Karpas-422 (cell line): ENCODE measurements around the gene ANO4. TPM values are rescaled to one million over a fixed set of nuclear protein-coding genes. Genes with fewer than 3 reads are reported as not detected.

Source experiments
- DNase-seq: peaks from one replicate; pipeline ENCODE4 v3.0.0-alpha.2; 2015
- H2AFZ ChIP-seq: fragments of 200-600 bp; sonication (generic); 2 replicates; pipeline ENCODE4 v1.6.1; 2014; ENCODE audit warnings: antibody characterized with exemption, low read length, mixed read lengths
- H3K27ac ChIP-seq: fragments of 200-600 bp; sonication (generic); 2 replicates; pipeline ENCODE4 v1.5.1; 2014; ENCODE audit warnings: mild to moderate bottlenecking, low read length, moderate library complexity
- H3K27me3 ChIP-seq: fragments of 200-600 bp; sonication (generic); 2 replicates; pipeline ENCODE4 v1.6.1; 2014; ENCODE audit warnings: low read length, mixed read lengths
- H3K36me3 ChIP-seq: fragments of 200-600 bp; sonication (generic); 2 replicates; pipeline ENCODE4 v1.6.1; 2014; ENCODE audit warnings: low read length, mixed read lengths; ENCODE audit not compliant: insufficient read depth
- H3K4me1 ChIP-seq: fragments of 200-600 bp; sonication (generic); 2 replicates; pipeline ENCODE4 v1.6.1; 2014; ENCODE audit warnings: mild to moderate bottlenecking, low read length, mixed read lengths
- H3K4me2 ChIP-seq: fragments of 200-600 bp; sonication (generic); 2 replicates; pipeline ENCODE4 v1.6.1; 2014; ENCODE audit warnings: low read length, low read depth, mild to moderate bottlenecking; ENCODE audit not compliant: poor library complexity, severe bottlenecking
- H3K4me3 ChIP-seq: fragments of 200-600 bp; sonication (generic); 2 replicates; pipeline ENCODE4 v1.5.1; 2014; ENCODE audit warnings: mild to moderate bottlenecking, antibody characterized with exemption, low read length, mixed read lengths
- H3K79me2 ChIP-seq: fragments of 200-600 bp; sonication (generic); 2 replicates; pipeline ENCODE4 v1.6.1; 2014; ENCODE audit warnings: mild to moderate bottlenecking, low read length, mixed read lengths
- H3K9ac ChIP-seq: fragments of 200-600 bp; sonication (generic); 2 replicates; pipeline ENCODE4 v1.6.0; 2014; ENCODE audit warnings: low read length
- H3K9me2 ChIP-seq: fragments of 200-600 bp; sonication (generic), shearing (Covaris generic); replicated peaks from 2 replicates; pipeline ENCODE4 v1.6.0; 2014; ENCODE audit warnings: mild to moderate bottlenecking, low read length, moderate library complexity; ENCODE audit not compliant: insufficient read depth
- H3K9me3 ChIP-seq: fragments of 300-700, 200-600 bp; sonication (generic); 2 replicates; pipeline ENCODE4 v1.6.1; 2014; ENCODE audit warnings: low read length, mixed read lengths
- H4K20me1 ChIP-seq: fragments of 200-600 bp; sonication (generic); 2 replicates; pipeline ENCODE4 v1.6.1; 2014; ENCODE audit warnings: mild to moderate bottlenecking, antibody characterized with exemption, low read length, low read depth; ENCODE audit not compliant: insufficient read depth
- total RNA-seq: library from RNA; depleted of rRNA; stranded (reverse); fragments of >200 nt; shearing (Covaris generic); gene quantifications from 2 replicates; pipeline ENCODE4 v1.2.3, GENCODE V29; 2014; ENCODE audit warnings: low replicate concordance

ANO4 gene
- total RNA-seq, 1 experiment from 2014 or later: not detected

DNA sequence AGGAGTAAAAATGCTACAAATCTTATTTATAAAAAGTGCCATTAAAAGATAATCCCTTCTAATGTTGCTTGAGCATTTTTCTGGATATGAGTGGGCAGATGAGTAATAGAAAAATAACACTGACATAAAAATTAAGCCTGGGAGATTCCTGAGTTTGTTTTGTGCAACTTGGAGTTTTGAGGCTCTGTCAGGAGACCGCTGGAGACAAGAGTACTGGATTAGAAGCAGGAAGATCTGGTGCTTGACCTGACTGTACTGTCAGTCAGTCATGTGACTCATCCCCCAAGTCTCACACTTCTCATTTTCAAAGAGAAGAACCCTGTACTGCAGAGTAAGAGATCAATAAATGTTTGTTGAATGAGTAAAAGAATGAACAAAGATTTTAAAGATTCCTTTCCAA, 29.4 kb downstream of the ANO4 start:
- H3K4me1 ChIP-seq: no peaks in the 10 kb centered on the region
- no peak overlapping the region for H3K9ac ChIP-seq
- no peaks in the 10 kb centered on the region for H3K9me3 ChIP-seq
- H3K9me2 ChIP-seq: no peaks in the 10 kb centered on the region
- no peak overlapping the region for H3K27ac ChIP-seq
- H3K36me3 ChIP-seq: no peaks in the 10 kb centered on the region
- H3K4me3 ChIP-seq: no peak overlapping the region
- H3K27me3 ChIP-seq: no peaks in the 10 kb centered on the region
- no peak overlapping the region for H2AFZ ChIP-seq
- no peaks in the 10 kb centered on the region for H4K20me1 ChIP-seq
- no peaks in the 10 kb centered on the region for H3K79me2 ChIP-seq
- DNase-seq: no peak
- H3K4me2 ChIP-seq: no peak overlapping the region

DNA sequence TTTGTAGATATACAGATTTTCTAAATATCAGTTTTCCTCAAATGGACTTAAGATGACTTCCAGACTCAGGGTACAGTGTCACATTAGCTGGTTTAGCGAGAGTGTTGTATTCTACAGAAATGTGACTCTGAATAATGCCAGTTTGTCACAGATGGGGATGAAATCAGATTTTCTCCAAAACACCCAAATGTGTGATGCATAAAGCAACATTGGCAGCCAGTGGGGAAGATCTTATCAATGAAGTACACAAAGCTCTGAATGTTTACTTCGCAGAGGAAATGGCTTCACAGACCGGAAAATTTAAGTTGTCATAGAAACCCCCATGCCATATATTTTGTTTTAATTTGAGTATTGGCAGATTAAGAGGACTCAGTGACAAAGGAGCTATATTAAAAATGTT, 29.9 kb downstream of the ANO4 start:
- Histone ChIP-seq H3K9me3 (no peaks in the 10 kb centered on the region), H3K4me1 (no peaks in the 10 kb centered on the region), H2AFZ (no peak overlapping the region), H3K9ac (no peak overlapping the region), H3K9me2 (no peaks in the 10 kb centered on the region), H3K79me2 (no peaks in the 10 kb centered on the region), H3K27ac (no peak overlapping the region), H3K4me3 (no peak overlapping the region), H3K36me3 (no peaks in the 10 kb centered on the region), H4K20me1 (no peaks in the 10 kb centered on the region), H3K27me3 (no peaks in the 10 kb centered on the region), H3K4me2 (no peak overlapping the region)
- DNase-seq: no peak

DNA sequence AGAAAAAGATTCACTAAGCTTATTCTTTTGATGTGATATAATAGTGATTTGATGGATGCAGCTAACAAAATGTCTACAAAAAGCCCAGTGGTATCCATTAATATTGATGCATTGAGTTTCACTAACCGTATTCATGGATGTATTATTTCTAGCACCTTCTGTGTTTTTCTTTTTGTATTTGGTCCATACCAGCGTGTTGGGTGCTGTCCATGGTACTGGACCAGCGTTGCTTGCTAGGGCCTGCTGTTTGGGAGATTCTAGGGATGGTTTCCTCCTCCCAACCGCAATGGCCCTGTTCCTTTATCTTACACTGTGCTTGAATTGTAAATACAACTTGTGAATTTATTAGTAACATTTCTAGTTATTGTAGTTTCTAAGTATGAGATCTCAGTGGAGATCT, 31.7 kb downstream of the ANO4 start:
- Histone ChIP-seq H3K9ac (no peak overlapping the region), H3K27me3 (no peaks in the 10 kb centered on the region), H3K79me2 (no peaks in the 10 kb centered on the region), H3K36me3 (no peaks in the 10 kb centered on the region), H3K9me2 (no peaks in the 10 kb centered on the region), H2AFZ (no peak overlapping the region), H3K4me1 (no peaks in the 10 kb centered on the region), H3K4me3 (no peak overlapping the region), H3K27ac (no peak overlapping the region), H3K4me2 (no peak overlapping the region), H3K9me3 (no peaks in the 10 kb centered on the region), H4K20me1 (no peaks in the 10 kb centered on the region)
- peak; percentile 66 for DNase-seq

DNA sequence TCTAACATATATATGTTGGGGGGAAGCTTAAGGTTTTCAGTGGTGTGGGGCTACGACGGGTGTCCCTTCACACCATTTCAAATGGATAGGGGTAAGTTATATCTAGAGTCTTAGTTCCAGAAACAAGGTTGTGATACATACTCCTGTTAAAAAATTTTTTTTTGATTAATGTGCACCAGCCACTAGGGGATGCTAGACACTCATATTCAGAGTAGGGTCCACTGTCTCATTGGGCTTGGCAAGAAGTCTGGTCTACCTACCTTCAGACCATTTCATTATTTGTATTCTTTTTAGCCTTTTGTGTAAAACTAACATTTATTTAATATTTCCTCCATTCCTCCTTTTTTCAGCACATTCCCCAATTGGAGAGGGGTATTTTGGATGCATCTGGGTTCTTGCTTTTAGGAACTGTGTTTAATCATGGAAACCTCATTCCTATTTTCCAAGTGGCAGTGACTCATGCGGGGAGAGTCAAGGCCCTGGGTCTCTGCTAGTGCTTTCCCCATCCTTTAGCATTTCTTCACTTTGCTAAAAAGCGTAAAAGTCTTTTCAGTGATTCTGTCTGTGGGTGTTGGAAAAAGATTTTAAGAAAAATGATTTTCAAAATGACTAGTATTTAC, 33.4 kb downstream of the ANO4 start:
- no peak overlapping the region for H3K9ac ChIP-seq
- H3K27me3 ChIP-seq: no peaks in the 10 kb centered on the region
- H3K4me3 ChIP-seq: no peak overlapping the region
- H3K27ac ChIP-seq: no peak overlapping the region
- H3K4me2 ChIP-seq: no peak overlapping the region
- no peaks in the 10 kb centered on the region for H4K20me1 ChIP-seq
- DNase-seq: peak; percentile 84
- H3K9me2 ChIP-seq: no peaks in the 10 kb centered on the region
- H3K79me2 ChIP-seq: no peaks in the 10 kb centered on the region
- no peak overlapping the region for H2AFZ ChIP-seq
- H3K9me3 ChIP-seq: no peaks in the 10 kb centered on the region
- H3K36me3 ChIP-seq: no peaks in the 10 kb centered on the region
- no peaks in the 10 kb centered on the region for H3K4me1 ChIP-seq

DNA sequence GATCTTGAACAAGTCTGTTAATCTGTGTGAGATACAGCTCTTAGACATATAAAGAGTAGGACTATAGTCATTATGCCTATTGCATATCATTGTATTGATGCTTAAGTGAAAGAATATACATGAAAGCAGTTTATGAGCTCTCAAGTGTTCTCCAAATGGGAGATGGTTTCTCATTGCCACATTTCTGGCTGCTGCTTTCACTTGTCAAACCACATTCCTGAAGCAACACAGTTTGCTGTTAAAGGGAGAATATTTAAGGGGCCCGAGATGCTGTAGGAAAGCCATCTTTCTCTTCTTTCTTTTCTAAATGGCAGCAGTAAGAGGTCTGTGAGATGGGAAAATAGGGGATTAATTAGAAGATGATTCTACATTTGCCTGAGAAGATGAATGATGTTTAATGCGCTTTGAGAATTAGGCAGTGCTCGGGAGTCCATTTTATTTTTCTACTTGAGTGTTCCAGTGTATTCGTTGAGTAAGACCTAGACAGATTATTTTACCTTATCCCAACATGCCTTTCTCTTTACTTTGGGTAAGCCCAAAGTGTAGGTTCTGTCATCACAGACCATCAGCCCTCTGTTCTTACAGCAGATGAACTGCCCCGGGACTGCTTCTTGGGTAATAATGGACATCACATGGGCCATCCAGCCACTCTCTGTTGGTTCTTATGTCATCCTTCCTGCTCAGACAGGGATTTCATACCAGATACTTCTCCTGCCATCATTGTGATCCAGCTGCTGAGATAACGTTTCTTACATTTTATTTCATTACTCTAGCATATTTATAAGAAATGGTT, 35.6 kb downstream of the ANO4 start:
- no peak overlapping the region for H3K27ac ChIP-seq
- H3K4me3 ChIP-seq: no peak overlapping the region
- no peaks in the 10 kb centered on the region for H3K36me3 ChIP-seq
- H3K9me3 ChIP-seq: no peaks in the 10 kb centered on the region
- no peaks in the 10 kb centered on the region for H3K4me1 ChIP-seq
- H2AFZ ChIP-seq: no peak overlapping the region
- H3K9ac ChIP-seq: no peak overlapping the region
- no peaks in the 10 kb centered on the region for H3K9me2 ChIP-seq
- no peaks in the 10 kb centered on the region for H3K27me3 ChIP-seq
- H3K4me2 ChIP-seq: no peak overlapping the region
- no peak for DNase-seq
- H3K79me2 ChIP-seq: no peaks in the 10 kb centered on the region
- H4K20me1 ChIP-seq: no peaks in the 10 kb centered on the region

DNA sequence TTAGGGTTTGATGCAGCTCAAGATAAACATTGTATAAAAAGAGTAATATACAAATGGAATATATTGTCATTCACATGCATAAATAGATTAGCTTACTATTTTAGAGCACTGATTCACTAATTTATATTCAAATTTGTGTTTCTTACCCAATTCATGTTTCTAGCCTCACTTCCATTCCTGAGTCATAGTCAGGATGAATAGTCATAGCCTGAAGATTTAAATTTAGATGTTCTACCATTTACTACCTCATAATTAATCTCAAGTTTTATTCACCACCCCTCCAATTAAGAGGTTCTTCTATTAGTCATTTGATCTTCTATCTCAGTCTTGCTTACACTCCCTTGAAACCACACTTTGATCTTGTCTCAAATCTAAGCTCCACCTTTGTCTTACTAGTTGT, 38.7 kb downstream of the ANO4 start:
- DNase-seq: no peak
- no peaks in the 10 kb centered on the region for H3K4me1 ChIP-seq
- H3K4me3 ChIP-seq: no peak overlapping the region

DNA sequence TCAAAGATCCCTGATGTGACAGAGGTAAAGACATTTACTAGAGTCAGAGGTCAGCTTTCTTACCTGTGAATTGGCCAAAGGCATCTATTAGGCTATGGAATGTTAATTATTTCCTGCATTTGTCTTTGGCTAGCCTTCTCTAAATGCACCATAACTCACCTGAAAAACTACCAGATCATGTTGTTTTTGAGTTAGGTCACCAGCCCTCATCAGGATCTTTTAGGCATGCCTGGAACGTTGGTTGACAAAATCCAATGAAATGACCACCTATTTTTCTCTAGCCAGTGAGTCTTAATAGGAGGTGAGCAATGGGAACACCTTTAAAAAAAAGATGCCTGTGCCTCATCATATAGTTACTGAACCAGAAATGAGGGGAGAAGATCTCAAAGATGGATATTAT, 46.2 kb downstream of the ANO4 start:
- no peak for DNase-seq
- Histone ChIP-seq H3K4me2 (no peak overlapping the region), H3K27me3 (no peaks in the 10 kb centered on the region), H3K36me3 (no peaks in the 10 kb centered on the region), H3K4me1 (peaks cover 17% of the 10 kb centered on the region), H3K27ac (no peak overlapping the region), H3K9ac (no peak overlapping the region), H3K79me2 (no peaks in the 10 kb centered on the region), H2AFZ (no peak overlapping the region), H3K4me3 (no peak overlapping the region), H3K9me3 (no peaks in the 10 kb centered on the region), H3K9me2 (no peaks in the 10 kb centered on the region), H4K20me1 (no peaks in the 10 kb centered on the region)

More for the DNA sequence above, 38.7 kb downstream of the ANO4 start:
- no peaks in the 10 kb centered on the region for H3K9me2 ChIP-seq
- no peaks in the 10 kb centered on the region for H3K9me3 ChIP-seq
- no peak overlapping the region for H2AFZ ChIP-seq
- H3K27me3 ChIP-seq: no peaks in the 10 kb centered on the region
- H3K36me3 ChIP-seq: no peaks in the 10 kb centered on the region
- H3K79me2 ChIP-seq: no peaks in the 10 kb centered on the region
- no peak overlapping the region for H3K27ac ChIP-seq
- H3K4me2 ChIP-seq: no peak overlapping the region
- no peak overlapping the region for H3K9ac ChIP-seq
- H4K20me1 ChIP-seq: no peaks in the 10 kb centered on the region

DNA sequence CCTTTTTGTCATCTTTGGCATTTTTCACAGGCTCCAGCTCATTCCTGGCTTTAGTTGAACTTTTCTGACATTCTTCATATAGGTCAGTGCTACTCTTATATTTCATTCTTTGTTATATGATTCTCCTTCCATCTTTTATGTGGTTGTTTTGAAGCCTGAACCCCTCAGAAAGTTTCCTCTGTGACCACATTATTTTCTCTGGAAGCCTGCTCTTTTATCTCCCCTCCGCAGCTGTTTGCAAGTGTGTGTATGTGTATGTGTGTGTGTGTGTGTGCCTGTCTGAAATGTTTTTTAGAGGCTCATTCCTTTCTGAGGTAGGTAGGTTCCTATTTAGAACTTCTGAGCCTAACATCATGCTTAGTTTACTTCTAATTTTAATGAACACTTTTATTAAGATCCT, 47.6 kb downstream of the ANO4 start:
- no peaks in the 10 kb centered on the region for H3K9me3 ChIP-seq
- no peak overlapping the region for H3K9ac ChIP-seq
- no peaks in the 10 kb centered on the region for H3K79me2 ChIP-seq
- H3K4me1 ChIP-seq: peaks cover 25% of the 10 kb centered on the region
- H3K27ac ChIP-seq: no peak overlapping the region
- no peaks in the 10 kb centered on the region for H3K9me2 ChIP-seq
- no peak overlapping the region for H3K4me3 ChIP-seq
- no peak for DNase-seq
- no peaks in the 10 kb centered on the region for H3K27me3 ChIP-seq
- no peak overlapping the region for H2AFZ ChIP-seq
- H3K36me3 ChIP-seq: no peaks in the 10 kb centered on the region
- H3K4me2 ChIP-seq: no peak overlapping the region
- H4K20me1 ChIP-seq: no peaks in the 10 kb centered on the region
